WTC11 (cell line): ENCODE results near the gene XRCC2. TPM values are rescaled to one million over a fixed set of nuclear protein-coding genes. Genes with fewer than 3 reads are reported as not detected.

Experiments used
- ATAC-seq: fragments of 200-7000 bp; cut with Tn5 transposase; 2 replicates; pipeline ENCODE4 v1.10.0; 2021; ENCODE audit warnings: mild to moderate bottlenecking, moderate library complexity
- CTCF ChIA-PET: fragments of 300-600 bp; sonication (Branson Sonifier 250); formaldehyde crosslinking; loops from one replicate; lab custom pipeline; 2021; ENCODE audit warnings: antibody characterized with exemption; lab: Charles Lee
- POLR2A ChIA-PET: fragments of 350-600 bp; sonication (Branson Sonifier 250); formaldehyde crosslinking; loops from one replicate; lab custom pipeline; 2021; ENCODE audit warnings: antibody characterized with exemption; lab: Charles Lee
- DNase-seq: peaks from one replicate; pipeline ENCODE4 v3.0.0; 2021; ENCODE audit warnings: low spot score
- H3K27ac Mint-ChIP-seq: 2 replicates; pipeline ENCODE4 v1.8.0; 2021; ENCODE audit warnings: mixed read lengths
- H3K27me3 Mint-ChIP-seq: 2 replicates; pipeline ENCODE4 v1.8.0; 2021; ENCODE audit warnings: low read depth, mild to moderate bottlenecking, moderate library complexity, mixed read lengths
- H3K36me3 Mint-ChIP-seq: 2 replicates; pipeline ENCODE4 v1.8.0; 2021; ENCODE audit warnings: mixed read lengths
- H3K4me1 Mint-ChIP-seq: 2 replicates; pipeline ENCODE4 v1.8.0; 2022; ENCODE audit warnings: mixed read lengths
- H3K4me3 Mint-ChIP-seq: 2 replicates; pipeline ENCODE4 v1.8.0; 2021; ENCODE audit warnings: mild to moderate bottlenecking, moderate library complexity, mixed read lengths
- H3K9me3 Mint-ChIP-seq: 2 replicates; pipeline ENCODE4 v1.8.0; 2021; ENCODE audit warnings: mixed read lengths
- EMX1 ChIP-seq: fragments of 250-450 bp; sonication (Bioruptor Pico); IDR thresholded peaks from 2 replicates; pipeline ENCODE4 v1.8.0; 2021; ENCODE audit warnings: mild to moderate bottlenecking
- JAZF1 ChIP-seq: fragments of 250-450 bp; sonication (Bioruptor Pico); IDR thresholded peaks from 2 replicates; pipeline ENCODE4 v1.9.0; 2021; ENCODE audit warnings: moderate library complexity, mild to moderate bottlenecking, inconsistent platforms
- KAT7 ChIP-seq: sonication (generic); formaldehyde crosslinking; IDR thresholded peaks from 2 replicates; pipeline ENCODE4 v1.8.1; 2023; ENCODE audit warnings: missing genetic modification reagents, mild to moderate bottlenecking, borderline replicate concordance
- MXD4 ChIP-seq: fragments of 250-450 bp; sonication (Bioruptor Pico); IDR thresholded peaks from 2 replicates; pipeline ENCODE4 v1.8.0; 2021; ENCODE audit warnings: mild to moderate bottlenecking, moderate library complexity, borderline replicate concordance
- MYBL2 ChIP-seq: sonication (generic); formaldehyde crosslinking; IDR thresholded peaks from 2 replicates; pipeline ENCODE4 v1.8.1; 2023; ENCODE audit warnings: mild to moderate bottlenecking, moderate library complexity, missing genetic modification reagents
- NFATC4 ChIP-seq: fragments of 250-450 bp; sonication (Bioruptor Pico); IDR thresholded peaks from 2 replicates; pipeline ENCODE4 v1.9.0; 2021; ENCODE audit warnings: mild to moderate bottlenecking
- NFYB ChIP-seq: sonication (generic); formaldehyde crosslinking; conservative IDR thresholded peaks from 2 replicates; pipeline ENCODE4 v1.8.0; 2022; ENCODE audit warnings: low read depth, missing genetic modification reagents
- NR1H2 ChIP-seq: sonication (generic); formaldehyde crosslinking; IDR thresholded peaks from 2 replicates; pipeline ENCODE4 v1.9.0; 2021; ENCODE audit warnings: mild to moderate bottlenecking, moderate library complexity, missing genetic modification reagents
- NR3C1 ChIP-seq: sonication (generic); formaldehyde crosslinking; conservative IDR thresholded peaks from 2 replicates; pipeline ENCODE4 v1.8.1; 2023; ENCODE audit warnings: low read depth, mild to moderate bottlenecking, missing genetic modification reagents
- PRRX2 ChIP-seq: fragments of 250-450 bp; sonication (Bioruptor Pico); IDR thresholded peaks from 2 replicates; pipeline ENCODE4 v1.8.0; 2021; ENCODE audit warnings: mild to moderate bottlenecking
- RELA ChIP-seq: sonication (generic); formaldehyde crosslinking; IDR thresholded peaks from 2 replicates; pipeline ENCODE4 v1.8.1; 2022; ENCODE audit warnings: missing genetic modification reagents, mild to moderate bottlenecking, borderline replicate concordance
- RORB ChIP-seq: fragments of 250-450 bp; sonication (Bioruptor Pico); IDR thresholded peaks from 2 replicates; pipeline ENCODE4 v1.9.0; 2021; ENCODE audit warnings: mild to moderate bottlenecking
- SMAD3 ChIP-seq: sonication (generic); formaldehyde crosslinking; IDR thresholded peaks from 2 replicates; pipeline ENCODE4 v1.8.0; 2022; ENCODE audit warnings: missing genetic modification reagents, mild to moderate bottlenecking, borderline replicate concordance
- TEAD4 ChIP-seq: sonication (generic); formaldehyde crosslinking; IDR thresholded peaks from 2 replicates; pipeline ENCODE4 v1.8.0; 2022; ENCODE audit warnings: mild to moderate bottlenecking, missing genetic modification reagents
- ZNF219 ChIP-seq: sonication (generic); formaldehyde crosslinking; IDR thresholded peaks from 2 replicates; pipeline ENCODE4 v1.8.0; 2023; ENCODE audit warnings: missing genetic modification reagents, mild to moderate bottlenecking, borderline replicate concordance
- ZNF263 ChIP-seq: sonication (generic); formaldehyde crosslinking; IDR thresholded peaks from 2 replicates; pipeline ENCODE4 v1.8.1; 2022; ENCODE audit warnings: low read depth, mild to moderate bottlenecking, moderate library complexity, missing genetic modification reagents
- ZNF396 ChIP-seq: fragments of 250-450 bp; sonication (Bioruptor Pico); IDR thresholded peaks from 2 replicates; pipeline ENCODE4 v1.8.0; 2021; ENCODE audit warnings: mild to moderate bottlenecking, moderate library complexity, borderline replicate concordance
- total RNA-seq: library from RNA; stranded (reverse); gene quantifications from 3 replicates; pipeline ENCODE4 v1.2.3, GENCODE V29; 2021
- TF ChIP-seq, protein P1 (sequence below): sonication (generic); formaldehyde crosslinking; IDR thresholded peaks from 2 replicates; pipeline ENCODE4 v1.8.1; 2023; ENCODE audit warnings: mild to moderate bottlenecking, missing genetic modification reagents, moderate library complexity
- TF ChIP-seq, protein P2 (sequence below): fragments of 250-450 bp; sonication (Bioruptor Pico); IDR thresholded peaks from 2 replicates; pipeline ENCODE4 v1.9.0; 2021; ENCODE audit warnings: mild to moderate bottlenecking
- TF ChIP-seq, protein P3 (sequence below): fragments of 200-600 bp; IDR thresholded peaks from 2 replicates; pipeline ENCODE4 v1.8.0; 2022; ENCODE audit warnings: antibody characterized with exemption
- TF ChIP-seq, protein P4 (sequence below): sonication (generic); formaldehyde crosslinking; IDR thresholded peaks from 2 replicates; pipeline ENCODE4 v1.8.1; 2022; ENCODE audit warnings: low read depth, mild to moderate bottlenecking, moderate library complexity, missing genetic modification reagents, borderline replicate concordance
- TF ChIP-seq, protein P5 (sequence below): sonication (generic); formaldehyde crosslinking; IDR thresholded peaks from 2 replicates; pipeline ENCODE4 v1.8.1; 2022; ENCODE audit warnings: mild to moderate bottlenecking, moderate library complexity, missing genetic modification reagents
- TF ChIP-seq, protein P6 (sequence below): sonication (generic); formaldehyde crosslinking; IDR thresholded peaks from 2 replicates; pipeline ENCODE4 v1.8.1; 2023; ENCODE audit warnings: mild to moderate bottlenecking, missing genetic modification reagents, borderline replicate concordance

XRCC2 gene
- total RNA-seq, 1 experiment from 2014 or later, result 25.4 TPM

DNA sequence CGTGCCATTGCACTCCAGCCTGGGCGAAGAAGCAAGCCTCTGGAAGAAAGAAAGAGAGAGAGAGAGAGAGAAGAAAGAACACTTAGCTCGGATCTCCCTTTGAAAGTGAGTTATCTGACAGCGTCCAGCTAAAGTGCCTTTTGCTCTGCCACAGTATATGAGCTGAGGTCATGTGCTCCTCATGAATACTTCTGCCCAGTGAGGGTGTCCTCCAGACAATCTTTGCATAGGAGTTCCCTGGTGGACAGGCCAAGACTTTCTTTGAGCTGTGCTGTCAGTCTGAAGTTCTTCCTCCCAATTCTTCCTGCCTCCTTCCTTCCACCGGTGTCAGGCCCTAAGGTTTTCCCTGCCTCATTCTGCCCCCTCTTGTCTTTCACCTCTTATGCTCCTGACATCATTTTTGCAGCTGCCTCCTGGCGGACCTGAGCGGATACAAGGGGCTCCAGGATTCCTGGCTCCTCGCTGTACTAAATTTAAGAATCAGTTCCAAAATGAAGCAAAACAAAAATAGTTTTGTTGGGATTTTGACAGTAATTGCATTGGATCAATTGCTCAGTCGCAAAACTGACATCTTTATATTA lies 31.9 kb downstream of the XRCC2 start:
- DNase-seq, result no peak
- H3K27ac Mint-ChIP-seq, result peak overlapping the region; percentile 39; the same call in 1 of the 2 replicates
- TF ChIP-seq, protein P1, sequence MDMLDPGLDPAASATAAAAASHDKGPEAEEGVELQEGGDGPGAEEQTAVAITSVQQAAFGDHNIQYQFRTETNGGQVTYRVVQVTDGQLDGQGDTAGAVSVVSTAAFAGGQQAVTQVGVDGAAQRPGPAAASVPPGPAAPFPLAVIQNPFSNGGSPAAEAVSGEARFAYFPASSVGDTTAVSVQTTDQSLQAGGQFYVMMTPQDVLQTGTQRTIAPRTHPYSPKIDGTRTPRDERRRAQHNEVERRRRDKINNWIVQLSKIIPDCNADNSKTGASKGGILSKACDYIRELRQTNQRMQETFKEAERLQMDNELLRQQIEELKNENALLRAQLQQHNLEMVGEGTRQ, result no peak
- no peak for TF ChIP-seq JAZF1
- TF ChIP-seq PRRX2 (CRISPR knock-in tag), result no peak
- no peak for TF ChIP-seq MYBL2 (CRISPR knock-in tag)
- TF ChIP-seq, all 79 proteins: peak for 0
- Mint-ChIP-seq H3K9me3 (peaks cover 27% of the 10 kb centered on the region), H3K27me3 (no peaks in the 10 kb centered on the region), H3K36me3 (peaks cover 52% of the 10 kb centered on the region), H3K4me3 (no peak overlapping the region), H3K4me1 (no peaks in the 10 kb centered on the region)
- ChIA-PET CTCF (interaction anchor here (1.4 kb wide), 1 partner anchor 63 kb away, joined by 3 read pairs; no protein-coding TSS in a partner anchor), POLR2A (no interaction called here)
- ATAC-seq, result no peak

DNA sequence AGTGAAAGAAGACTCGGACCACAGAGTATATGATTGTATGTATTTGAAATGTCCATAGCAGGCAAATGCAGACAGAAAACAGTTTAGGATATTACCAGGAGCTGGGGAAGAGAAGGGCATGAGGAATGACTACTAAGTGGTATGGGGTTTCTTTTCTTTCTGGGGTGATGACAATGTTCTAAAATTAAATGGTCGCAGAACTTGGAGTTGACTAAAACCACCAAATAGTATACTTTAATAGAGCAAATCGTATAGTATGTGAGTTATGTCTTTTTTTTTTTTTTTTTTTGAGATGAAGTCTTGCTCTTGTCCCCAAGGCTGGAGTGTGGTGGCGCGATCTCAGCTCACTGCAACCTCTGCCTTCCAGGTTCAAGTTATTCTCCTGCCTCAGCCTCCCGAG lies 34.6 kb downstream of the XRCC2 start:
- no peak overlapping the region for H3K27ac Mint-ChIP-seq
- H3K4me1 Mint-ChIP-seq, result no peaks in the 10 kb centered on the region
- DNase-seq, result no peak
- H3K4me3 Mint-ChIP-seq, result no peak overlapping the region
- H3K9me3 Mint-ChIP-seq, result peaks cover 10% of the 10 kb centered on the region; the same call in 1 of the 2 replicates
- no peak for ATAC-seq
- ChIA-PET CTCF (interaction anchor here (0.6 to 0.9 kb wide), 2 partner anchors 66 to 218 kb away, joined by 3 to 5 read pairs; no protein-coding TSS in a partner anchor), POLR2A (no interaction called here)
- H3K36me3 Mint-ChIP-seq, result peaks cover 25% of the 10 kb centered on the region
- TF ChIP-seq, protein P2, sequence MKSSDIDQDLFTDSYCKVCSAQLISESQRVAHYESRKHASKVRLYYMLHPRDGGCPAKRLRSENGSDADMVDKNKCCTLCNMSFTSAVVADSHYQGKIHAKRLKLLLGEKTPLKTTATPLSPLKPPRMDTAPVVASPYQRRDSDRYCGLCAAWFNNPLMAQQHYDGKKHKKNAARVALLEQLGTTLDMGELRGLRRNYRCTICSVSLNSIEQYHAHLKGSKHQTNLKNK (CRISPR knock-in tag), result no peak
- TF ChIP-seq, protein P3, sequence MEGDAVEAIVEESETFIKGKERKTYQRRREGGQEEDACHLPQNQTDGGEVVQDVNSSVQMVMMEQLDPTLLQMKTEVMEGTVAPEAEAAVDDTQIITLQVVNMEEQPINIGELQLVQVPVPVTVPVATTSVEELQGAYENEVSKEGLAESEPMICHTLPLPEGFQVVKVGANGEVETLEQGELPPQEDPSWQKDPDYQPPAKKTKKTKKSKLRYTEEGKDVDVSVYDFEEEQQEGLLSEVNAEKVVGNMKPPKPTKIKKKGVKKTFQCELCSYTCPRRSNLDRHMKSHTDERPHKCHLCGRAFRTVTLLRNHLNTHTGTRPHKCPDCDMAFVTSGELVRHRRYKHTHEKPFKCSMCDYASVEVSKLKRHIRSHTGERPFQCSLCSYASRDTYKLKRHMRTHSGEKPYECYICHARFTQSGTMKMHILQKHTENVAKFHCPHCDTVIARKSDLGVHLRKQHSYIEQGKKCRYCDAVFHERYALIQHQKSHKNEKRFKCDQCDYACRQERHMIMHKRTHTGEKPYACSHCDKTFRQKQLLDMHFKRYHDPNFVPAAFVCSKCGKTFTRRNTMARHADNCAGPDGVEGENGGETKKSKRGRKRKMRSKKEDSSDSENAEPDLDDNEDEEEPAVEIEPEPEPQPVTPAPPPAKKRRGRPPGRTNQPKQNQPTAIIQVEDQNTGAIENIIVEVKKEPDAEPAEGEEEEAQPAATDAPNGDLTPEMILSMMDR, result no peak
- TF ChIP-seq RELA (CRISPR knock-in tag) (no peak), SMAD3 (CRISPR knock-in tag) (no peak), TEAD4 (CRISPR knock-in tag) (no peak), RORB (no peak), MXD4 (no peak), NFYB (CRISPR knock-in tag) (no peak), NR1H2 (CRISPR knock-in tag) (no peak), KAT7 (CRISPR knock-in tag) (no peak)
- TF ChIP-seq, protein P4, sequence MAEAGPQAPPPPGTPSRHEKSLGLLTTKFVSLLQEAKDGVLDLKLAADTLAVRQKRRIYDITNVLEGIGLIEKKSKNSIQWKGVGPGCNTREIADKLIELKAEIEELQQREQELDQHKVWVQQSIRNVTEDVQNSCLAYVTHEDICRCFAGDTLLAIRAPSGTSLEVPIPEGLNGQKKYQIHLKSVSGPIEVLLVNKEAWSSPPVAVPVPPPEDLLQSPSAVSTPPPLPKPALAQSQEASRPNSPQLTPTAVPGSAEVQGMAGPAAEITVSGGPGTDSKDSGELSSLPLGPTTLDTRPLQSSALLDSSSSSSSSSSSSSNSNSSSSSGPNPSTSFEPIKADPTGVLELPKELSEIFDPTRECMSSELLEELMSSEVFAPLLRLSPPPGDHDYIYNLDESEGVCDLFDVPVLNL (CRISPR knock-in tag), result no peak
- TF ChIP-seq, protein P5, sequence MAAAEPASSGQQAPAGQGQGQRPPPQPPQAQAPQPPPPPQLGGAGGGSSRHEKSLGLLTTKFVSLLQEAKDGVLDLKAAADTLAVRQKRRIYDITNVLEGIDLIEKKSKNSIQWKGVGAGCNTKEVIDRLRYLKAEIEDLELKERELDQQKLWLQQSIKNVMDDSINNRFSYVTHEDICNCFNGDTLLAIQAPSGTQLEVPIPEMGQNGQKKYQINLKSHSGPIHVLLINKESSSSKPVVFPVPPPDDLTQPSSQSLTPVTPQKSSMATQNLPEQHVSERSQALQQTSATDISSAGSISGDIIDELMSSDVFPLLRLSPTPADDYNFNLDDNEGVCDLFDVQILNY, result no peak
- H3K27me3 Mint-ChIP-seq, result no peaks in the 10 kb centered on the region

DNA sequence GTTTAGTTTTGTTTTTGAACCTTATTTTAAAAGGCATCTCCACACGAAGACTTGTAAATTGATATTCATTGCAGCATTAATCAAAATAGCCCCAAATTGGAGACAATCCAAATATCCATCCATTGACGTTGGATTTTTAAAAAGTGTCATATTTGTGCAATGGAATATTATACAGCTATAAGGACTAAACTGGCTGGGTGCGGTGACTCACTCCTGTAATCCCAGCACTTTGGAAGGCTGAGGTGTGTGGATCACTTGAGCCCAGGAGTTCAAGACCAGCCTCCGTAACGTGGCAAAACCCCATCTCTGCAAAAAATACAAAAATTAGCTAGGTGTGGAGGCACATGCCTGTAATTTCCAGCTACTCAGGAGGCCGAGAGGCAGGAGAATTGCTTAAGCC lies 35.1 kb downstream of the XRCC2 start:
- Mint-ChIP-seq H3K9me3 (peaks cover 10% of the 10 kb centered on the region; the same call in 1 of the 2 replicates), H3K4me3 (no peak overlapping the region), H3K27me3 (no peaks in the 10 kb centered on the region), H3K27ac (no peak overlapping the region), H3K36me3 (peaks cover 20% of the 10 kb centered on the region), H3K4me1 (no peaks in the 10 kb centered on the region)
- ChIA-PET POLR2A (no interaction called here), CTCF (interaction anchor here (0.6 to 0.9 kb wide), 2 partner anchors 66 to 219 kb away, joined by 3 to 5 read pairs; no protein-coding TSS in a partner anchor)
- ATAC-seq (no peak; the same call in 1 of the 2 replicates), DNase-seq (no peak)
- TF ChIP-seq NR3C1 (CRISPR knock-in tag), result no peak
- TF ChIP-seq EMX1 (CRISPR knock-in tag), result no peak
- TF ChIP-seq NFATC4 (CRISPR knock-in tag), result no peak
- no peak for TF ChIP-seq ZNF396 (CRISPR knock-in tag)
- TF ChIP-seq ZNF219 (CRISPR knock-in tag), result no peak
- TF ChIP-seq ZNF263 (CRISPR knock-in tag), result no peak
- TF ChIP-seq, protein P6, sequence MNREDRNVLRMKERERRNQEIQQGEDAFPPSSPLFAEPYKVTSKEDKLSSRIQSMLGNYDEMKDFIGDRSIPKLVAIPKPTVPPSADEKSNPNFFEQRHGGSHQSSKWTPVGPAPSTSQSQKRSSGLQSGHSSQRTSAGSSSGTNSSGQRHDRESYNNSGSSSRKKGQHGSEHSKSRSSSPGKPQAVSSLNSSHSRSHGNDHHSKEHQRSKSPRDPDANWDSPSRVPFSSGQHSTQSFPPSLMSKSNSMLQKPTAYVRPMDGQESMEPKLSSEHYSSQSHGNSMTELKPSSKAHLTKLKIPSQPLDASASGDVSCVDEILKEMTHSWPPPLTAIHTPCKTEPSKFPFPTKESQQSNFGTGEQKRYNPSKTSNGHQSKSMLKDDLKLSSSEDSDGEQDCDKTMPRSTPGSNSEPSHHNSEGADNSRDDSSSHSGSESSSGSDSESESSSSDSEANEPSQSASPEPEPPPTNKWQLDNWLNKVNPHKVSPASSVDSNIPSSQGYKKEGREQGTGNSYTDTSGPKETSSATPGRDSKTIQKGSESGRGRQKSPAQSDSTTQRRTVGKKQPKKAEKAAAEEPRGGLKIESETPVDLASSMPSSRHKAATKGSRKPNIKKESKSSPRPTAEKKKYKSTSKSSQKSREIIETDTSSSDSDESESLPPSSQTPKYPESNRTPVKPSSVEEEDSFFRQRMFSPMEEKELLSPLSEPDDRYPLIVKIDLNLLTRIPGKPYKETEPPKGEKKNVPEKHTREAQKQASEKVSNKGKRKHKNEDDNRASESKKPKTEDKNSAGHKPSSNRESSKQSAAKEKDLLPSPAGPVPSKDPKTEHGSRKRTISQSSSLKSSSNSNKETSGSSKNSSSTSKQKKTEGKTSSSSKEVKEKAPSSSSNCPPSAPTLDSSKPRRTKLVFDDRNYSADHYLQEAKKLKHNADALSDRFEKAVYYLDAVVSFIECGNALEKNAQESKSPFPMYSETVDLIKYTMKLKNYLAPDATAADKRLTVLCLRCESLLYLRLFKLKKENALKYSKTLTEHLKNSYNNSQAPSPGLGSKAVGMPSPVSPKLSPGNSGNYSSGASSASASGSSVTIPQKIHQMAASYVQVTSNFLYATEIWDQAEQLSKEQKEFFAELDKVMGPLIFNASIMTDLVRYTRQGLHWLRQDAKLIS, result no peak
- TF ChIP-seq KAT7 (CRISPR knock-in tag), result no peak
